ENCODE results near the gene INPP4B. TPM values are rescaled to one million over a fixed set of nuclear protein-coding genes. Genes with fewer than 3 reads are reported as not detected.
A peak's percentile ranks its signal among the peaks of the same experiment; 100 is the strongest.

INPP4B gene
- total RNA-seq, 1 experiment from 2014 or later = 53.7 TPM

- intact Hi-C loops (cut with micrococcal nuclease; ENCODE audit: unreplicated experiment) = no loop called here
- no peak for TF ChIP-seq CTCF (conservative IDR thresholded peaks at IDR 0.05)
- no peak for TF ChIP-seq EZH2 (IDR thresholded peaks at IDR 0.05; ENCODE audit: low read depth)
- no peak overlapping the region for H3K4me3 ChIP-seq
- peaks cover 4% of the 10 kb centered on the region; the same call in 1 of the 2 replicates for H3K36me3 ChIP-seq (ENCODE audit: low read depth)
- H3K27me3 ChIP-seq (ENCODE audit: insufficient read depth, low read depth) = no peaks in the 10 kb centered on the region
- no TSS peak for BruUV-seq (replicated peaks)
- H4K20me1 ChIP-seq (ENCODE audit: insufficient read depth) = no peaks in the 10 kb centered on the region
- H3F3A ChIP-seq (ENCODE audit: insufficient read depth, low read depth) = peaks cover 25% of the 10 kb centered on the region; the same call in 1 of the 2 replicates
- H3K4me1 ChIP-seq (replicated peaks; ENCODE audit: insufficient read depth) = peaks cover 39% of the 10 kb centered on the region
- CTCF ChIA-PET = no interaction called here
- H3K27ac ChIP-seq = no peak overlapping the region
- POLR2A ChIA-PET (ENCODE audit: unreplicated experiment) = no interaction called here
- no peak overlapping the region for H3K4me2 ChIP-seq
- DNase-seq = no peak
- no peak overlapping the region for H2AFZ ChIP-seq
- H3K9me3 ChIP-seq (ENCODE audit: insufficient read depth, low read depth) = no peaks in the 10 kb centered on the region
- H3K79me2 ChIP-seq (ENCODE audit: low read depth) = peaks cover 13% of the 10 kb centered on the region
- no peaks in the 10 kb centered on the region for H3K9me2 ChIP-seq (ENCODE audit: insufficient read depth)
These were observed 468.6 kb downstream of the INPP4B start for GRCh38 chr4:142377342-142378091.

GRCh38 chr4:142376204-142376603 is 469.9 kb downstream of the INPP4B start:
- H3K27me3 ChIP-seq (ENCODE audit: insufficient read depth, low read depth) = no peaks in the 10 kb centered on the region
- no peak for TF ChIP-seq EZH2 (IDR thresholded peaks at IDR 0.05; ENCODE audit: low read depth)
- no peak for TF ChIP-seq CTCF (conservative IDR thresholded peaks at IDR 0.05)
- peaks cover 25% of the 10 kb centered on the region; the same call in 1 of the 2 replicates for H3F3A ChIP-seq (ENCODE audit: insufficient read depth, low read depth)
- CTCF ChIA-PET = interaction anchor here (0.6 kb wide), 1 partner anchor 1492 kb away, joined by 3 read pairs; no protein-coding TSS in a partner anchor
- H3K9me3 ChIP-seq (ENCODE audit: insufficient read depth, low read depth) = peaks cover 2% of the 10 kb centered on the region; the same call in 1 of the 2 replicates
- peaks cover 35% of the 10 kb centered on the region for H3K4me1 ChIP-seq (replicated peaks; ENCODE audit: insufficient read depth)
- intact Hi-C loops (cut with micrococcal nuclease; ENCODE audit: unreplicated experiment) = no loop called here
- H3K4me2 ChIP-seq = no peak overlapping the region
- DNase-seq = no peak
- H4K20me1 ChIP-seq (ENCODE audit: insufficient read depth) = no peaks in the 10 kb centered on the region
- no peak overlapping the region for H3K4me3 ChIP-seq
- no TSS peak for BruUV-seq (replicated peaks)
- peaks cover 21% of the 10 kb centered on the region for H3K79me2 ChIP-seq (ENCODE audit: low read depth)
- no peaks in the 10 kb centered on the region for H3K9me2 ChIP-seq (ENCODE audit: insufficient read depth)
- no peak overlapping the region for H2AFZ ChIP-seq
- H3K36me3 ChIP-seq (ENCODE audit: low read depth) = peaks cover 4% of the 10 kb centered on the region; the same call in 1 of the 2 replicates
- no peak overlapping the region for H3K27ac ChIP-seq
- POLR2A ChIA-PET (ENCODE audit: unreplicated experiment) = interaction anchor here (0.6 kb wide), 1 partner anchor 962 kb away, joined by 6 read pairs; no protein-coding TSS in a partner anchor

GRCh38 chr4:142373610-142374009 is 472.5 kb downstream of the INPP4B start:
- Histone ChIP-seq H2AFZ (no peak overlapping the region), H3K9me2 (ENCODE audit: insufficient read depth) (no peaks in the 10 kb centered on the region), H3K79me2 (ENCODE audit: low read depth) (peaks cover 36% of the 10 kb centered on the region), H3K4me2 (no peak overlapping the region), H4K20me1 (ENCODE audit: insufficient read depth) (no peaks in the 10 kb centered on the region), H3K36me3 (ENCODE audit: low read depth) (peaks cover 8% of the 10 kb centered on the region; the same call in 1 of the 2 replicates), H3K4me1 (replicated peaks; ENCODE audit: insufficient read depth) (peaks cover 10% of the 10 kb centered on the region), H3K4me3 (no peak overlapping the region), H3F3A (ENCODE audit: insufficient read depth, low read depth) (peaks cover 9% of the 10 kb centered on the region; the same call in 1 of the 2 replicates), H3K27ac (0 out of 2 replicates have a peak overlapping the region, but pooled peaks have one; percentile 26), H3K27me3 (ENCODE audit: insufficient read depth, low read depth) (no peaks in the 10 kb centered on the region), H3K9me3 (ENCODE audit: insufficient read depth, low read depth) (peaks cover 6% of the 10 kb centered on the region; the same call in 1 of the 2 replicates)
- CTCF ChIA-PET = no interaction called here
- TF ChIP-seq CTCF (conservative IDR thresholded peaks at IDR 0.05) (no peak), EZH2 (IDR thresholded peaks at IDR 0.05; ENCODE audit: low read depth) (no peak)
- BruUV-seq (replicated peaks) = no TSS peak
- intact Hi-C loops (cut with micrococcal nuclease; ENCODE audit: unreplicated experiment) = no loop called here
- POLR2A ChIA-PET (ENCODE audit: unreplicated experiment) = no interaction called here
- DNase-seq = no peak
